CD4-positive, alpha-beta T cell (primary cell): ENCODE results near the gene PHLDA2. TPM values are rescaled to one million over a fixed set of nuclear protein-coding genes. Genes with fewer than 3 reads are reported as not detected.

Experiments
- ATAC-seq: fragments of 200-7000 bp; cut with Tn5 transposase; one replicate; pipeline ENCODE4 v1.10.0; 2022; ENCODE audit warnings: mild to moderate bottlenecking; ENCODE audit not compliant: poor library complexity
- CTCF ChIA-PET: fragments of 350-600 bp; sonication (Branson Sonifier 250); formaldehyde crosslinking; loops from one replicate; lab custom pipeline; 2021; ENCODE audit warnings: antibody characterized with exemption, inconsistent platforms; lab: Charles Lee
- POLR2A ChIA-PET: fragments of 350-600 bp; sonication (Branson Sonifier 250); formaldehyde crosslinking; loops from one replicate; lab custom pipeline; 2021; ENCODE audit warnings: antibody characterized with exemption, inconsistent platforms; lab: Charles Lee
- DNase-seq, 14 experiments: peaks; one replicate each; pipeline ENCODE4 v3.0.0-alpha.2; 2013 to 2020; ENCODE audit warnings: mixed read lengths in 2 of 14
- H3K27ac ChIP-seq, 2 donors: one replicate each; pipeline versions ENCODE4 v1.5.1 to v1.7.0; 2013; ENCODE audit warnings: low read length in 2 of 2, low read depth in 1 of 2, mild to moderate bottlenecking in 1 of 2
- H3K27me3 ChIP-seq, 2 experiments: 1 replicate in 1 of 2; 2 replicates in 1 of 2; pipeline versions ENCODE4 v1.6.1 to v1.7.0; 2013; ENCODE audit warnings: low read length in 2 of 2, control low read depth in 1 of 2, mild to moderate bottlenecking in 1 of 2, moderate library complexity in 1 of 2; ENCODE audit not compliant: insufficient read depth in 2 of 2, control insufficient read depth in 1 of 2
- H3K36me3 ChIP-seq: one replicate; pipeline ENCODE4 v1.6.1; 2013; ENCODE audit warnings: low read length, control low read depth; ENCODE audit not compliant: insufficient read depth
- H3K4me1 ChIP-seq: one replicate; pipeline ENCODE4 v1.6.1; 2013; ENCODE audit warnings: low read length, control low read depth; ENCODE audit not compliant: insufficient read depth
- H3K4me3 ChIP-seq: one replicate; pipeline ENCODE4 v1.5.1; 2013; ENCODE audit warnings: mild to moderate bottlenecking, low read length, moderate library complexity
- H3K9me3 ChIP-seq, 2 experiments: 1 replicate in 1 of 2; 2 replicates in 1 of 2; pipeline versions ENCODE4 v1.6.1 to v1.7.0; 2013; ENCODE audit warnings: low read length in 2 of 2, mild to moderate bottlenecking in 2 of 2, control low read depth in 1 of 2, moderate library complexity in 1 of 2; ENCODE audit not compliant: control insufficient read depth in 1 of 2, insufficient read depth in 1 of 2
- H3K27ac Mint-ChIP-seq: one replicate; pipeline ENCODE4 v1.8.0; 2020; ENCODE audit warnings: mixed read lengths
- H3K27me3 Mint-ChIP-seq: one replicate; pipeline ENCODE4 v1.8.0; 2021; ENCODE audit warnings: mixed read lengths
- H3K36me3 Mint-ChIP-seq: one replicate; pipeline ENCODE4 v1.8.0; 2021; ENCODE audit warnings: low read depth, mixed read lengths
- H3K4me1 Mint-ChIP-seq: one replicate; pipeline ENCODE4 v1.8.0; 2021; ENCODE audit warnings: low read depth, mixed read lengths
- H3K4me3 Mint-ChIP-seq: one replicate; pipeline ENCODE4 v1.8.0; 2020; ENCODE audit warnings: mild to moderate bottlenecking, mixed read lengths
- H3K9me3 Mint-ChIP-seq: one replicate; pipeline ENCODE4 v1.8.0; 2020; ENCODE audit warnings: mixed read lengths
- intact Hi-C, 2 experiments: fragments of 100-400 bp; cut with DNase I in 1 of 2; cut with micrococcal nuclease in 1 of 2; formaldehyde crosslinking; loops; one replicate each; pipeline versions ENCODE4 v1.15.1 to v1.9.0; 2023 to 2025; cut with DNase I, micrococcal nuclease
- total RNA-seq, 174 experiments: library from RNA in 2 of 174; stranded (reverse) in 2 of 174; gene quantifications; one replicate each; pipeline ENCODE4 v1.2.3 and lab custom pipeline; 2021 to 2026
- TF ChIP-seq, protein P1 (sequence below): fragments of 200-600 bp; IDR thresholded peaks from one replicate; pipeline ENCODE4 v1.8.0; 2022; ENCODE audit warnings: antibody characterized with exemption, mild to moderate bottlenecking

PHLDA2 gene
- total RNA-seq, 2 experiments from 2014 or later: 1.1 to 1.3 TPM

DNA sequence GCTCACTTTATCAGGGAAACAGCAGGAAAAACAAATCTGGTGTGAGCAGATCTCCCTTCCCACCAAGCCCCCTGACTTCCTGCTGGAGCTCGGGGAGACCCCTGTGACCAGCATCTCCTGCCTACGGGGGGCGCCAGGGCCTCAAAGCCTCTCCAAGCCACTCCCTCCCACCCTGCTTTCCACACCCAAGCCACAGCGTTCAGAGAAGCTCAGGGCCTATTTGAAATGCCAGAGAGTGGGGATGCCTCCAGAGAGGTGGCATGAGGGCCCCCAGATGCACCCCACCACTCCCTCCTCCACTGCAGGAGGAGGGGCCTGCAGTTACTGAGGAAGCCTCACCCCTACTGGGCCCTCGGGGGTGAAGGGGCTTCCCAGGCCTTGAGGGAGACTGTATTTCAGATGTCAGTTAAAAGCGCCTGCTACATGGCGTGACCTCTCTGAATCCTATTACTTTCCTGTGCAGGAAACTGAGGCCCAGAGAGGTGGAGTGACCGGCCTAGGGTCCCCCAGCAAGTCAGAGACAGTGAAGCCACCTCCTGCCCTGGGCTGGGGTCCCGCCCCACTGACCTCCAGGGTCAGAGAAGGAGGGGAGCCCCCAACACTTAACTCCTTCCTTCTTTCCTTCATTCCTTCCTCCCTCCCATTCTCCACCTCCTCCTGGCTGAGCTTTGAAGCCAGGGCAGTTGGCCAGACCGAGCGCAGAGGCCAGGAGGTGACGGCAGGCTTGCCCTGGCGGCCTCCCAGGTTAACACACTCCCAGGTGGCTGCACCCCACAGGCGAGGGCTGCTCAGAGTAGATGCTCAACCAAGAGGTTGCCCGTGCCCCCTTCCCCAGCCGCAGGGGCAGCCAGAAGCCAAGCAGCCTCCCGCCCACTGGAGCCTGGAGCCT is 37.6 kb downstream of the PHLDA2 start:
- no peaks in the 10 kb centered on the region for H3K27me3 ChIP-seq
- intact Hi-C loops: loop anchor here (1.0 to 10.0 kb wide), 6 partner anchors 194 to 1127 kb away; partner anchors contain the start of genes CTSD (in 1 of the 2) and KCNQ1OT1 (in 1 of the 2)
- H3K9me3 ChIP-seq: no peaks in the 10 kb centered on the region
- Mint-ChIP-seq H3K36me3 (no peaks in the 10 kb centered on the region), H3K9me3 (no peaks in the 10 kb centered on the region), H3K27ac (peak overlapping the region; percentile 68), H3K27me3 (no peaks in the 10 kb centered on the region), H3K4me3 (peak overlapping the region; percentile 67), H3K4me1 (peaks cover 38% of the 10 kb centered on the region)
- TF ChIP-seq, protein P1, sequence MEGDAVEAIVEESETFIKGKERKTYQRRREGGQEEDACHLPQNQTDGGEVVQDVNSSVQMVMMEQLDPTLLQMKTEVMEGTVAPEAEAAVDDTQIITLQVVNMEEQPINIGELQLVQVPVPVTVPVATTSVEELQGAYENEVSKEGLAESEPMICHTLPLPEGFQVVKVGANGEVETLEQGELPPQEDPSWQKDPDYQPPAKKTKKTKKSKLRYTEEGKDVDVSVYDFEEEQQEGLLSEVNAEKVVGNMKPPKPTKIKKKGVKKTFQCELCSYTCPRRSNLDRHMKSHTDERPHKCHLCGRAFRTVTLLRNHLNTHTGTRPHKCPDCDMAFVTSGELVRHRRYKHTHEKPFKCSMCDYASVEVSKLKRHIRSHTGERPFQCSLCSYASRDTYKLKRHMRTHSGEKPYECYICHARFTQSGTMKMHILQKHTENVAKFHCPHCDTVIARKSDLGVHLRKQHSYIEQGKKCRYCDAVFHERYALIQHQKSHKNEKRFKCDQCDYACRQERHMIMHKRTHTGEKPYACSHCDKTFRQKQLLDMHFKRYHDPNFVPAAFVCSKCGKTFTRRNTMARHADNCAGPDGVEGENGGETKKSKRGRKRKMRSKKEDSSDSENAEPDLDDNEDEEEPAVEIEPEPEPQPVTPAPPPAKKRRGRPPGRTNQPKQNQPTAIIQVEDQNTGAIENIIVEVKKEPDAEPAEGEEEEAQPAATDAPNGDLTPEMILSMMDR: no peak
- DNase-seq: peak in 2 of 14 experiments; percentile 17 to 33
- CTCF ChIA-PET: interaction anchor here (0.6 to 9.0 kb wide), 10 partner anchors 8 to 471 kb away, joined by 3 to 158 read pairs (median 5); a partner anchor contains a TSS
- peak overlapping the region; percentile 53 to 68 for H3K27ac ChIP-seq
- ATAC-seq: no peak
- POLR2A ChIA-PET: interaction anchor here (1.2 to 3.9 kb wide), 5 partner anchors 10 to 359 kb away, joined by 3 to 20 read pairs (median 7); partner anchors contain the start of gene PHLDA2
- H3K4me1 ChIP-seq: peaks cover 52% of the 10 kb centered on the region
- H3K4me3 ChIP-seq: peak overlapping the region; percentile 49
- no peaks in the 10 kb centered on the region for H3K36me3 ChIP-seq

DNA sequence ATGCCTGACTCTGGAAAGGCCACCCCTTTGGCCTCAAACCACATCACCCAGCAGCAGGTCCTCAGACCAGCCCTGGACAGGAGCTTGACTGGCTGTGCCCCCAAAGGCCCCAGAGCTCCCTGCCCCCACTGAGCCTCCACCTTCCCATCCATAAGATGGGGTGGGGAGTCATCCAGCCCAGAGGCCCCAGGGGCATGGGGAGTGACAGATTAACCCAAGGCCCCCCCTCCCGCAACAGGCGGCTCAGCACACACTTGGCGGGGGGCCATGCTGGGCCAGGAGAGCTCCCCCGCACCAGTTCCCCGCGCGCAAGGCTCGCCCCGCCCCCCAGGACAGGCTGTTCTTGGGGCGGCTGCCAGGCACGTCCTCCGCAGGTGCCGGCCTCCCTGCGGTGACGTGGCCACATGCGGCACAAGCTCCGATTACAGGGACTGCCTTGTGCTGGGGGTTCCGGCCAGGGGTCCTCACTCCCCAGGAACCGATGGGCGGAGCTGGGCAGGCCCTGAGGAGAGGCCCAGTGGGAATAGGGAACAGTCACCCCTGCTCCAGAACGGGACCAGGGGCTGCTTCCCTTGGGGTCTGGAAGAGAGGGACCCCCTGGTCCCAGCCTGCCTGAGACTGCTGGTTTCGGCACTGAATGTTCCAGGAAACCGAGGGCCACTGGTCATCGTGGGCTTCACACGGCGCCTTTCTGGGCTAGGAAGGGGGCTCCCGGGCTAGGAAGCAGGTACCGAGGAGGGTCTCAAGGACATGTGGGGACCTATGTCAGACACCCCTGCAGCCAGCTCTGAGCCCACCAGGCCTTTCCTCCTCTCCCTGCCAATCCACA is 38.5 kb downstream of the PHLDA2 start:
- H3K9me3 Mint-ChIP-seq: no peaks in the 10 kb centered on the region
- H3K4me1 Mint-ChIP-seq: peaks cover 38% of the 10 kb centered on the region
- peak overlapping the region; percentile 40 to 53 for H3K27ac ChIP-seq
- no peaks in the 10 kb centered on the region for H3K27me3 Mint-ChIP-seq
- peak overlapping the region; percentile 68 for H3K27ac Mint-ChIP-seq
- intact Hi-C loops: loop anchor here in 1 of 2 experiments (5.0 to 10.0 kb wide), 3 partner anchors 193 to 1126 kb away; partner anchors contain the start of genes CTSD and KCNQ1OT1
- ChIA-PET CTCF (interaction anchor here (1.3 to 9.0 kb wide), 2 partner anchors 358 to 470 kb away, joined by 4 to 158 read pairs; no protein-coding TSS in a partner anchor), POLR2A (interaction anchor here (2.7 to 3.9 kb wide), 2 partner anchors 11 to 358 kb away, joined by 18 to 20 read pairs; a partner anchor contains a TSS)
- ATAC-seq: no peak
- H3K4me1 ChIP-seq: peaks cover 56% of the 10 kb centered on the region
- H3K4me3 Mint-ChIP-seq: no peak overlapping the region
- H3K9me3 ChIP-seq: no peaks in the 10 kb centered on the region
- no peaks in the 10 kb centered on the region for H3K27me3 ChIP-seq
- TF ChIP-seq, protein P1: no peak
- H3K4me3 ChIP-seq: no peak overlapping the region
- peak in 1 of 14 experiments; percentile 30 for DNase-seq
- H3K36me3 Mint-ChIP-seq: no peaks in the 10 kb centered on the region
- no peaks in the 10 kb centered on the region for H3K36me3 ChIP-seq
